ENCODE results near the gene CARD6. TPM values are rescaled to one million over a fixed set of nuclear protein-coding genes. Genes with fewer than 3 reads are reported as not detected.
"Not testable (repeated sequence)": the region's sequence is repeated elsewhere in the genome, so short reads cannot be mapped to it uniquely, and the experiment has no call there.

The CARD6 gene
- total RNA-seq, 2 donors from 2014 or later, result 3.6 to 4.8 TPM

DNA sequence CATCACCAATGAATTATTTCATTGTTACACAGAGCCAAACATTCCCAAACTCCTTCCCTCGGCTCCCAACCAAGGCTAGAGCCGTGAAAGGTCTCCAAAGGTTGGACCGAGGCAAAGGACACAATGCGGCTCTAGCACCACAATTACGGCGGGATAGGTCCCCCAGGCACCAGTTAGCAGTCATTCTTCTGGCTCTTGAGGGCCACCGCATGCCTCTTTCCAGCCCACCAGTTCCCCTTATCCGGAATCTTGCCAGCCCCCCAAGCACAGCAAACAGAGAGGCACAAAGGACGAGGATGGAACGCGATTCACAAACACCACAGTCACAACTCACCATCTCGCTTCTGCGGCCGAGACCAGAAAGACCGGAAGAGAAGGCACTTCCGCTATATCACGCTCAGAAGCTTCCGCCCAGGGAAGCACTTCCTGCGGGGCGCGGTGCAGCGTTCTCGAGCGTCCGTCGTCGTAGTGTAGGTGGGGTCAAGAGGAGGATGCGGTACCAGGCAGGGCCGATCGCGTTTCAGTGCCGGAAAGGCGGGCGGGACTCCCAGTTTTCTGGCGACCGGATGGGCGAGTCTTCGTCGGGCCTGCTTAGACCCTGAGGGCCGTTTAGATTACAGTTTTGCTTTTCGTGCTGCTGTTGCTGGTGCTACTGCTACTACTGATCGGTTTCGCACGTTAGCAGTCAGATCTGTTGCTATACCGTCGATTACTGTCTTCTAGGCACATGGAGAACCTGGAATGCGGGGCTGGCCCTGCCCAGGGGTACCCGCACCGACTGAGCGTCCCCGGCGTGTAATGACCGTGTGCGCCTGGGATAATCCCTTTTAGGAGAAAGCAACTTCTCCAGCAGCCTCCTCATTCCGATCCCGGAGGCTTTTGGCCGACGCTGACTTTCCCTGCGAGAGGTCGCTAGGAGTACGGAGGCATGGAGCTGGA lies 6.0 kb upstream of the CARD6 start, which contains the start of gene RPL37:
RPL37 (minus strand) TSS at position 374 of the 939 bp plus-strand sequence; CDS start at position 337, 37 bp downstream.
- peak; percentile 89 for ATAC-seq (replicated peaks)
- Mint-ChIP-seq H3K27ac (peak within 1 kb of the TSS; percentile 96), H3K4me3 (peak within 1 kb of the TSS; percentile 97), H3K36me3 (ENCODE audit: low read depth) (peaks cover 54% of the 10 kb centered on the region), H3K9me3 (no peaks in the 10 kb centered on the region), H3K27me3 (no peaks in the 10 kb centered on the region), H3K4me1 (peaks cover 20% of the 10 kb centered on the region)

DNA sequence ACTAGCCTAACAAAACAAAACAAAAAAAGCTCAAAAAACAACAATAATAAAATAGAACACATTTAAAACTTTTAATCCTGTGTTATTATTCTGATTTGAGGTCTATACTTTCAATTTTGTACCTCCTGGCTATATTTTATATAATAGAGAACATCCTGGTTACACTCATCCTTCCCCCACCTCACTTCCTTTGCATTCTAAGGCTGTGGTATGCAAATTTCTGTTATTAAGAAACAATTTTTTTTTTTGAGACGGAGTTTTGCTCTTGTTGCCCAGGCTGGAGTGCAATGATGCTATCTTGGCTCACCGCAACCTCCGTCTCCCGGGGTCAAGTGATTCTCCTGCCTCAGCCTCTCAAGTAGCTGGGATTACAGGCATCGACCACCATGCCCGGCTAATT lies 3.1 kb upstream of the CARD6 start:
- peaks cover 24% of the 10 kb centered on the region for H3K36me3 Mint-ChIP-seq (ENCODE audit: low read depth)
- no peaks in the 10 kb centered on the region for H3K9me3 Mint-ChIP-seq
- H3K27me3 Mint-ChIP-seq, result peaks cover under 1% of the 10 kb centered on the region
- no peak for ATAC-seq (replicated peaks)
- H3K4me1 Mint-ChIP-seq, result peaks cover 10% of the 10 kb centered on the region
- H3K4me3 Mint-ChIP-seq, result peak overlapping the region; percentile 33
- H3K27ac Mint-ChIP-seq, result no peak overlapping the region

- H3K4me1 Mint-ChIP-seq, result peaks cover 11% of the 10 kb centered on the region
- ATAC-seq (replicated peaks), result peak; percentile 49
- H3K36me3 Mint-ChIP-seq (ENCODE audit: low read depth), result no peaks in the 10 kb centered on the region
- peak overlapping the region; percentile 87 for H3K4me3 Mint-ChIP-seq
- H3K27ac Mint-ChIP-seq, result no peak overlapping the region
- peaks cover 3% of the 10 kb centered on the region for H3K27me3 Mint-ChIP-seq
- no peaks in the 10 kb centered on the region for H3K9me3 Mint-ChIP-seq
Observed at GRCh38 chr5:40842351-40842750, 1.2 kb downstream of the CARD6 start.

DNA sequence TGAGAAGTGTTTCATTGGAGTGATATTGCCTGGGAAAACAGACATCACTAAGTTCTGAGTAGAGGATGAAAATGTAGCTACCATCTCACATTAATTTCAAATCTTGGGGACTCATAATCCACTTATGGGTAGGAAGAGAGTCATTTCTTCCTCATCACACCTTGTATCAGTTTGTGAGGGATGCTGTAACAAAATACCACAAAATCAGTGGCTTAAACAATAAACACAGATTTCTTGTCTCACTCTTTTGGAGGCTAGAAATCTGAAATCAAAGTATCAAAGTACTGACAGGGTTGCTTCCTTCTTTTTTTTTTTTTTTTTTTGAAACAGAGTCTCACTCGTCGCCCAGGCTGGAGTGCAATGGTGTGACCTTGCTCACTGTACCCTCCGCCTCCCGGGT lies 3.4 kb downstream of the CARD6 start:
- H3K36me3 Mint-ChIP-seq (ENCODE audit: low read depth), result no peaks in the 10 kb centered on the region
- H3K4me3 Mint-ChIP-seq, result no peak overlapping the region
- H3K9me3 Mint-ChIP-seq, result no peaks in the 10 kb centered on the region
- H3K4me1 Mint-ChIP-seq, result peaks cover 11% of the 10 kb centered on the region
- H3K27me3 Mint-ChIP-seq, result peaks cover 3% of the 10 kb centered on the region
- ATAC-seq (replicated peaks), result no peak
- H3K27ac Mint-ChIP-seq, result no peak overlapping the region

GRCh38 chr5:40846371-40846770 lies 5.2 kb downstream of the CARD6 start:
- Mint-ChIP-seq H3K36me3 (ENCODE audit: low read depth) (no peaks in the 10 kb centered on the region), H3K4me3 (no peak overlapping the region), H3K9me3 (no peaks in the 10 kb centered on the region), H3K27me3 (peaks cover 3% of the 10 kb centered on the region), H3K27ac (no peak overlapping the region), H3K4me1 (peaks cover 8% of the 10 kb centered on the region)
- no peak for ATAC-seq (replicated peaks)

DNA sequence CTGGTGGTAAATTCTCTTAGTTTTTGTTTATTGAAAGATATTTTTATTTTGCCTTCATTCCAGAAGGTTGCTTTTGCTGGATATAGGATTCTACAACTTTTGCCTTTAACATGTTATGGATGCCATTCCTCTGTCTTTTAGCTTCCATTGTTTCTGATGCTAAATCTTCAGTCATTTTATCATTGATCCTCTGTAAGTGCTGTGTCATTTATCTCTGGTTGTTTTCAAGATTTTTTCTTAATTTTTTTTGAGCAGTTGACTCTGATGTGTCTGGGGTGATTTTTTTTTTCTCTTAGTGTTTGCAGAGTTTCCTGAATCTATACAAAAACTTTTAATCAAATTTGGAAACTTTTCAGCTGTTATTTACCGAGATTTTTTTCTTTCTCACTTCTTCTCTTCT lies 6.4 kb downstream of the CARD6 start:
- peaks cover 3% of the 10 kb centered on the region for H3K27me3 Mint-ChIP-seq
- no peaks in the 10 kb centered on the region for H3K9me3 Mint-ChIP-seq
- peaks cover 6% of the 10 kb centered on the region for H3K4me1 Mint-ChIP-seq
- H3K27ac Mint-ChIP-seq, result no peak overlapping the region
- no peaks in the 10 kb centered on the region for H3K36me3 Mint-ChIP-seq (ENCODE audit: low read depth)
- no peak overlapping the region for H3K4me3 Mint-ChIP-seq
- no peak for ATAC-seq (replicated peaks)

DNA sequence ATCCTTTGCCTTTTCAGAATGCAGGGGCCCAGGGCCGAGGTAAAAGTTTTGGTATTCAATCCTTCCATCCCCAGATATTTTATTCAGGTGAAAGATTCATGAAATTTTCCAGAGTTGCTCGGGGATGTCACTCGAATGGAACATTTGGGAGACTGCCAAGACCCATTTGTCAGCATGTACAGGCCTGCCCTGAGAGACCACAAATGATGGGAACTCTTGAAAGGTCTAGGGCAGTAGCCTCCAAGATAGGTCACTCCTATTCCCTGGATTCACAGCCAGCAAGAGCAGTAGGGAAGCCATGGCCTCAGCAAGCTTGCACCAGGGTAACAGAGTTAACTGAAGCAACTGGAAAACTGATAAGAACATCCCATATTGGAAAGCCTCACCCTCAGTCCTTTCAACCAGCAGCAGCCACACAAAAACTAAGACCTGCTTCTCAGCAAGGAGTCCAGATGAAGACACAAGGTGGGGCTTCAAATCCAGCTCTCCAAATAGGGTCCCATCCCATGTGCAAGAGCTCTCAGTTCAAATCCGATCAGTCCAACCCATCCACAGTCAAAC lies 12.5 kb downstream of the CARD6 start:
- Mint-ChIP-seq H3K4me3 (no peak overlapping the region), H3K36me3 (ENCODE audit: low read depth) (no peaks in the 10 kb centered on the region)

DNA sequence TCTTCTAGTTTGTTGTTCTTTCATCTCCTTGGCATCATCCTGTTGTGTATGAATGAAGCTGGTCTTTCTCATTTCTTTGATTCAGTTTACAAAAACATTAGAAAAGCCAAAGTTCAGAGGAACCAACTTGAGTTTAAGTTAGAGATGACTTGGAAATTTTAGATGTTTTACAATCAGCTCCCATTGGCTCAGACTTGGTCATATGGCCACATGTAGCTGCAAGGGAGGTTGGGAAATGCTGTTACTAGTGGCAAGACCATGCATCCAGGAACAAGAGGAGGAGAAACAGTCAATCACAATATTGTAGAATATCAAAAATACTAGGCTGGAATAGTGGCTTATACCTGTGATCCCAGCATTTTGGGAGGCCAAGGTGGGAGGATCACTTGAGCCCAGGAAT lies 19.5 kb downstream of the CARD6 start:
- no peaks in the 10 kb centered on the region for H3K36me3 Mint-ChIP-seq (ENCODE audit: low read depth)
- H3K4me1 Mint-ChIP-seq, result no peaks in the 10 kb centered on the region
- H3K9me3 Mint-ChIP-seq, result peaks cover 7% of the 10 kb centered on the region
- H3K27ac Mint-ChIP-seq, result no peak overlapping the region
- ATAC-seq (replicated peaks), result no peak
- no peaks in the 10 kb centered on the region for H3K27me3 Mint-ChIP-seq
- no peak overlapping the region for H3K4me3 Mint-ChIP-seq

More for the DNA sequence above, 12.5 kb downstream of the CARD6 start:
- ATAC-seq (replicated peaks), result no peak
- Mint-ChIP-seq H3K9me3 (no peaks in the 10 kb centered on the region), H3K4me1 (no peaks in the 10 kb centered on the region), H3K27ac (no peak overlapping the region), H3K27me3 (no peaks in the 10 kb centered on the region)

DNA sequence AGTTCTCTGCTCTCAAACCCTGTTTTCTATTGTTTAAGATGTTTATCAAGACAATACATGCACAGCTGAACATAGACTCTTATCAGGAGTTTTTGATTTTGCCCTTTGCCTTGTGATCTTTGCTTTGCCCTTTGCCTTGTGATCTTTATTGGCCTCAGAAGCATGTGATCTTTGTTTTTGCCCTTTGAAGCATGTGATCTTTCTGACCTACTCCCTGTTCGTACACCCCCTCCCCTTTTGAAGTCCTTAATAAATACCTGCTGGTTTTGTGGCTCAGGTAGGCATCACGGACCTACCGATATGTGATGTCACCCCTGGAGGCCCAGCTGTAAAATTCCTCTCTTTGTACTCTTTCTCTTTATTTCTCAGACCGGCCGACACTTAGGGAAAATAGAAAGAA lies 23.8 kb downstream of the CARD6 start:
- H3K9me3 Mint-ChIP-seq; H3K4me3 Mint-ChIP-seq; H3K27ac Mint-ChIP-seq; H3K4me1 Mint-ChIP-seq; ATAC-seq (replicated peaks); H3K27me3 Mint-ChIP-seq; H3K36me3 Mint-ChIP-seq (ENCODE audit: low read depth): not testable (repeated sequence)

- Mint-ChIP-seq H3K27me3 (peaks cover 6% of the 10 kb centered on the region), H3K36me3 (ENCODE audit: low read depth) (no peaks in the 10 kb centered on the region), H3K9me3 (peaks cover 7% of the 10 kb centered on the region), H3K4me1 (no peaks in the 10 kb centered on the region), H3K27ac (no peak overlapping the region), H3K4me3 (no peak overlapping the region)
- ATAC-seq (replicated peaks), result no peak
Observed at GRCh38 chr5:40866844-40867243, 25.7 kb downstream of the CARD6 start.

DNA sequence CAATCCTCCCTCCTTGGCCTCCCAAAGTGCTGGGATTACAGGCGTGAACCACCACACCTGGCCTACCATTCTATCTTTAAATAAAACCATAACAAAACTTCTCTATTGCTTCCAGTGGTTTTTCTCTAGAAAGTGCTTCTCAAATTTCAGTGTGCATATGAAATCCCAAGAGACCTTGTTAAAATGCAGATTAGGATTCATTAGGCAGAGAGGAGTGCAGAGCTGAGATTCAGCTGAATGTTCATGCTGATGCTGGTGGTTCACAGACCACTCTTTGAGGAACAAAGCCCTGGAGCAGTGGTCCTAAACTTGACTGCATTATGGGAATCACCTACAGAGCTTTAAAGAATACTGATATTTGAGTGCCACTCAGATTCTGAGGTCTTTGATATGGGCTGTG lies 28.2 kb downstream of the CARD6 start:
- Mint-ChIP-seq H3K27me3 (peaks cover 9% of the 10 kb centered on the region), H3K4me3 (no peak overlapping the region), H3K9me3 (peaks cover 7% of the 10 kb centered on the region), H3K36me3 (ENCODE audit: low read depth) (no peaks in the 10 kb centered on the region), H3K27ac (no peak overlapping the region), H3K4me1 (no peaks in the 10 kb centered on the region)
- ATAC-seq (replicated peaks), result no peak

DNA sequence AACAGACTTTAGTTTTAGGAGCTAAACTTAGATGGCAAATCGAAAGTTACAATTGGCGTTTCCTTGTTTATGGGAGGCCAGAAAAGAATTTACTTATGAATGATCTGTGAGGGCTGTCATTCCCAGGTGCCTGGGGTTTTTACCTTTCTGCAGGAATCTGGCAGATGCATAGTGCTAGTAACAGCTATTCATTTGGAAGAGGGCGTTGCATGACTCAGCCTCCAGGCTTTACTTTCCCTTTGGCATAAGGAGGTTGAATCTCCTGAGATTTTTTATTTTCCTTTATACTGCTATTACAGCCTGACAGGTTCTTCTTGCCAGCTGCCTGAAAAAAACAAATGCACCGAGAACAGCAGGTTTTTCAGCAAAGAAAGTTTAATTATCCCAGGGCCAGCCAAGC lies 30.0 kb downstream of the CARD6 start:
- H3K36me3 Mint-ChIP-seq (ENCODE audit: low read depth), result no peaks in the 10 kb centered on the region
- H3K9me3 Mint-ChIP-seq, result no peaks in the 10 kb centered on the region

GRCh38 chr5:40872253-40872652 lies 31.1 kb downstream of the CARD6 start:
- peaks cover 14% of the 10 kb centered on the region for H3K27me3 Mint-ChIP-seq
- not testable (repeated sequence) for H3K4me3 Mint-ChIP-seq; H3K9me3 Mint-ChIP-seq; H3K36me3 Mint-ChIP-seq (ENCODE audit: low read depth); H3K4me1 Mint-ChIP-seq; H3K27ac Mint-ChIP-seq; ATAC-seq (replicated peaks)

More for the DNA sequence above, 30.0 kb downstream of the CARD6 start:
- H3K4me1 Mint-ChIP-seq, result no peaks in the 10 kb centered on the region
- no peak for ATAC-seq (replicated peaks)
- no peak overlapping the region for H3K27ac Mint-ChIP-seq
- H3K27me3 Mint-ChIP-seq, result peaks cover 10% of the 10 kb centered on the region
- no peak overlapping the region for H3K4me3 Mint-ChIP-seq

DNA sequence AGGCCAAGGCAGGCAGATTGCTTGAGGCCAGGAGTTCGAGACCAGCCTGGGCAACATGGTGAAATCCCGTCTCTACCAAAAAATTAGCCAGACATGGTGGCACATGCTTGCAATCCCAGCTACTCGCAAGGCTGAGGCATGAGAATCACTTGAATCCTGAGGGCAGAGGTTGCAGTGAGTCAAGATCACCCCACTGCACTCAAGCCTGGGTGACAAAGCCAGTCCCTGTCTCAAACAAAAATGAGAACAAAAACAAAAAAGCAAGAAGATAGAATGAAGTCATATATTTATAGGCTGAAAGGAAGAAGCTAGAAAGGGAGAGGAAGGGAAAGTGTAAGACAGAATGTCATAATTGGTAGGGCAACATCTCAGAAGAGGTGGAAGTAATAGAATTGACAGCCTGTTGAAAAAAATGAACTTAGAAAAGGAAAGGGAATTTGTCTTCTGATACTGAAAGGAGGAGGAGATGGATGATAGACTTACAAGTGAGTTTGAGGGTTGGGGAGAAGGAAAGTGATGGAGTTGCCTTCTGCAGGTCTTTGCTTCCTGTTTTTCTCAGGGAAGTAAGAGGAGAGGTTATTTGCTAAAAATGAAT lies 32.2 kb downstream of the CARD6 start:
- no peaks in the 10 kb centered on the region for H3K36me3 Mint-ChIP-seq (ENCODE audit: low read depth)
- H3K27ac Mint-ChIP-seq, result no peak overlapping the region
- no peak for ATAC-seq (replicated peaks)
- H3K4me3 Mint-ChIP-seq, result no peak overlapping the region
- peaks cover 5% of the 10 kb centered on the region for H3K4me1 Mint-ChIP-seq
- peaks cover 5% of the 10 kb centered on the region for H3K9me3 Mint-ChIP-seq
- peaks cover 14% of the 10 kb centered on the region for H3K27me3 Mint-ChIP-seq

- ATAC-seq (replicated peaks), result no peak
- peaks cover 5% of the 10 kb centered on the region for H3K9me3 Mint-ChIP-seq
- peaks cover 5% of the 10 kb centered on the region for H3K4me1 Mint-ChIP-seq
- no peaks in the 10 kb centered on the region for H3K36me3 Mint-ChIP-seq (ENCODE audit: low read depth)
- peaks cover 10% of the 10 kb centered on the region for H3K27me3 Mint-ChIP-seq
- no peak overlapping the region for H3K4me3 Mint-ChIP-seq
- H3K27ac Mint-ChIP-seq, result no peak overlapping the region
Observed at GRCh38 chr5:40875958-40876357, 34.8 kb downstream of the CARD6 start.

Measured in activated T-helper 17 cell treated with anti-CD3 and anti-CD28 coated beads, Interleukin-2, amount 50 U/mL, for 72 hours (primary cell).